ENCODE measurements around the gene PVALEF.

PVALEF gene

DNA sequence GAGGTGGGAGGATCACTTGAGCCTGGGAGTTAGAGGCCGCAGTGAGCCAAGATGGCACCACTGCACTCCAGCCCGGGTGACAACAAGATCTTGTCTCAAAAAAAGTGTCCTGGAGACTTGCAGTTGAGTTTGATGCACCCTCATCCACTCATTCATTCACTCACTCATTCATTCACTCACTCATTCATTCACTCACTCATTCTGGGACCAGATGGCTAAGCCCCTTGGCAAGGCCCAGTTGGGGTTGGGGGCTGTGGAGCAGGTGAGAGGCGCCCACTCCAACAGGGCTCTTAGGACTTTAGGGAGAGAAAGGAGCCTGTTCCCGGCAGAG, 1.9 kb downstream of the PVALEF start:
- DNase-seq (ENCODE audit: low read depth) = no peak
- in situ Hi-C loops (cut with HindIII; ENCODE audit: low sequenced_read_pairs) = no loop called here
- TF ChIP-seq, protein P1, sequence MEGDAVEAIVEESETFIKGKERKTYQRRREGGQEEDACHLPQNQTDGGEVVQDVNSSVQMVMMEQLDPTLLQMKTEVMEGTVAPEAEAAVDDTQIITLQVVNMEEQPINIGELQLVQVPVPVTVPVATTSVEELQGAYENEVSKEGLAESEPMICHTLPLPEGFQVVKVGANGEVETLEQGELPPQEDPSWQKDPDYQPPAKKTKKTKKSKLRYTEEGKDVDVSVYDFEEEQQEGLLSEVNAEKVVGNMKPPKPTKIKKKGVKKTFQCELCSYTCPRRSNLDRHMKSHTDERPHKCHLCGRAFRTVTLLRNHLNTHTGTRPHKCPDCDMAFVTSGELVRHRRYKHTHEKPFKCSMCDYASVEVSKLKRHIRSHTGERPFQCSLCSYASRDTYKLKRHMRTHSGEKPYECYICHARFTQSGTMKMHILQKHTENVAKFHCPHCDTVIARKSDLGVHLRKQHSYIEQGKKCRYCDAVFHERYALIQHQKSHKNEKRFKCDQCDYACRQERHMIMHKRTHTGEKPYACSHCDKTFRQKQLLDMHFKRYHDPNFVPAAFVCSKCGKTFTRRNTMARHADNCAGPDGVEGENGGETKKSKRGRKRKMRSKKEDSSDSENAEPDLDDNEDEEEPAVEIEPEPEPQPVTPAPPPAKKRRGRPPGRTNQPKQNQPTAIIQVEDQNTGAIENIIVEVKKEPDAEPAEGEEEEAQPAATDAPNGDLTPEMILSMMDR (IDR thresholded peaks at IDR 0.05; ENCODE audit: low read depth, low read length, missing control alignments) = no peak
- no peak overlapping the region for H3K4me3 ChIP-seq (ENCODE audit: low read depth, low read length)

DNA sequence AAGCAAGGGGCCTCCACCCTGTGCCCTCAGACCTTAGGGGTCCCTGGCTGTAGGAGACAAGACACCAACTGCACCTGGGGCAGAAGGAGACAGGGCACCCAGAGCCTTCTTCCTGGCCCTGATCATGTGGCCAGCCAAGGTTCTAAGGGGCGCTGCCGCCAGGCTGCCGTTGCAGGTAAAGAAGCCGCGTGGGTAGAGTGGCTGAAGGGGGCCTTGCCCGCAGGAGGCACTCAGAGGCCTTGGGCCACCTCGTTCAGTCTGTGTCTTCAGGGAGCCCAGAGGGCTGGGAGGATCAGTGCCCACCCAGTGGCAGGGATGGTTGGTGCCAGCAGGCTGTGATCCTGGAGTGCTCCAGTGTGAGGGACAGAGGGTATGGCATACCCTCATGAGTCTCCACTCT, 2.3 kb downstream of the PVALEF start:
- TF ChIP-seq, protein P1 (IDR thresholded peaks at IDR 0.05; ENCODE audit: low read depth, low read length, missing control alignments) = no peak
- DNase-seq (ENCODE audit: low read depth) = no peak
- in situ Hi-C loops (cut with HindIII; ENCODE audit: low sequenced_read_pairs) = no loop called here
- H3K4me3 ChIP-seq (ENCODE audit: low read depth, low read length) = no peak overlapping the region

DNA sequence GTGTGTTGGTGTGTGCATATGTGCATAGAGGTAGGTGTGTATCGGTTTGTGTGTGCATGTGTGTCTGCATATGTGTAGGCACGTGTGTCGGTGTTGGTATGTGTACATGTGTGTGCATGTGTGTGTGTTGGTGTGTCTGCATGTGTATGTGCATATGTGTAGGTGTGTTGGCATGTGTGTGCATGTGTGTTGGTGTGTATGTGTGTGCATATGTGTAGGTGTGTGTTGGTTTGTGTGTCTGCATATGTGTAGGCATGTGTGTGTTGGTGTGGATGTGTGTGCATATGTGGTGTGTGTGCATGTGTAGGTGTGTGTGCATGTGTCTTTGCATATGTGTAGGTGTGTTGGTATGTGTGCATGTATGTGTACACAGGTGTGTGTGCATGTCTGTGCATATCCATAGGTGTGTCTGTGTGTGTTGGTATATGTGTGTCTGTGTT, 4.6 kb downstream of the PVALEF start:
- in situ Hi-C loops (cut with HindIII; ENCODE audit: low sequenced_read_pairs) = no loop called here
- DNase-seq (ENCODE audit: low read depth) = no peak
- TF ChIP-seq, protein P1 (IDR thresholded peaks at IDR 0.05; ENCODE audit: low read depth, low read length, missing control alignments) = no peak

DNA sequence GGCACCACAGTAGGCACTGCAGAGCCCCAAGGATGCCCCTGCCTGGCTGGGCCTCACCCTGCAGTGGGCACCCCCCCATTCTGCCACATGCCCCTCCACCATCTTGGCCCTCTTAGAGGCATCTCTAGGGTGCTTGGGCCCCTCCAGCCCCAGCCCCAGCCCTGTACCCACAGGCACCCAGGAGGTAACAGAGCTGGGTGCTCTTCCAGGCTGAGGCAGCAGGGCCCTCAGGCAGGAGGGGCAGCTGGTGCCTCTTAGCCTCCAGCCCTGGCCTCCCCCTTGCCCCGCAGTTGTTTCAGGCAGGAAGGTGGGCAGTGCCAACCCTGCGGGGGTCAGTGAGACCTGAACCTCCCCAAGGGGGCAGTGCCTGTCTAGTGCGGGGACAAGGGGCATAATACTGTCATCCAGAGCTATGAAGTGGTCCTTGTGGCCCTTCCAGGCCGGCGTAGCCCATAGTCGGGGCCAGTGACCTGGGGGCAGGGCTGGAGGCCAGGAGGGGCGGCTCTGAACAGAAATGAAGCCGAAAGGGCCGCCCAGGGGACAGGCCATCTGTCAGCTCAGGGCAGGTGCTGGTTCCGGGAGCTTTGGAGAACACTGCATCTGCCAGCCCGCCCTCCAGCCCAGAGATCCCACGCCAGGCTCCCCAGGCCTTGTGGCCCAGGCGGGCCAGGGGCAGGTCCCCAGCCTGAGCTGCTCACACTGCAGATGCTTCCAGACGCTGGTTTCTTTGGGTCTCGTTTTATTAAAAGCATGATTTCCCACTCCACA, 5.6 kb downstream of the PVALEF start:
- H3K4me3 ChIP-seq (ENCODE audit: low read depth, low read length) = no peak overlapping the region
- in situ Hi-C loops (cut with HindIII; ENCODE audit: low sequenced_read_pairs) = no loop called here
- TF ChIP-seq, protein P1 (IDR thresholded peaks at IDR 0.05; ENCODE audit: low read depth, low read length, missing control alignments) = no peak
- DNase-seq (ENCODE audit: low read depth) = no peak

More for the DNA sequence above, 4.6 kb downstream of the PVALEF start:
- H3K4me3 ChIP-seq (ENCODE audit: low read depth, low read length) = no peak overlapping the region

DNA sequence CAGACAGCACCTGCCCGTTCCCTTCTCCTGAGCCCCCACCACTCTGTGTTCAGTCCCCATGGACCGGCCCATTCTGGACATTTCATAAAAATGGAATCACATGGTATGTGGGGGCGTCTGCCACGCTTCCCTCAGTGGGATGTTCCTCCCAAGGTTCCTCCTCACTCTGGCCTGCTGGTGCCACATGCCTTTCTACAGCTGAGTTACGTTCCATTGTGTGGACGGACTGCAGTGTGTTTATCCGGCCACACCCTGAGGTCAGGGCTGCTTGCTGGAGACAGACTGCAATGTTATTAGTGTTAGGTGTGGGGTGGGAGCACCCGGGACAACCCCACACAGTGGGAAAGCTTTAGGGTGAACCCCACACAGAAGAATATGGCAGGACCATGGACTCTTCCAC, 6.6 kb downstream of the PVALEF start:
- no peak overlapping the region for H3K4me3 ChIP-seq (ENCODE audit: low read depth, low read length)
- no peak for DNase-seq (ENCODE audit: low read depth)
- TF ChIP-seq, protein P1 (IDR thresholded peaks at IDR 0.05; ENCODE audit: low read depth, low read length, missing control alignments) = no peak
- in situ Hi-C loops (cut with HindIII; ENCODE audit: low sequenced_read_pairs) = no loop called here

DNA sequence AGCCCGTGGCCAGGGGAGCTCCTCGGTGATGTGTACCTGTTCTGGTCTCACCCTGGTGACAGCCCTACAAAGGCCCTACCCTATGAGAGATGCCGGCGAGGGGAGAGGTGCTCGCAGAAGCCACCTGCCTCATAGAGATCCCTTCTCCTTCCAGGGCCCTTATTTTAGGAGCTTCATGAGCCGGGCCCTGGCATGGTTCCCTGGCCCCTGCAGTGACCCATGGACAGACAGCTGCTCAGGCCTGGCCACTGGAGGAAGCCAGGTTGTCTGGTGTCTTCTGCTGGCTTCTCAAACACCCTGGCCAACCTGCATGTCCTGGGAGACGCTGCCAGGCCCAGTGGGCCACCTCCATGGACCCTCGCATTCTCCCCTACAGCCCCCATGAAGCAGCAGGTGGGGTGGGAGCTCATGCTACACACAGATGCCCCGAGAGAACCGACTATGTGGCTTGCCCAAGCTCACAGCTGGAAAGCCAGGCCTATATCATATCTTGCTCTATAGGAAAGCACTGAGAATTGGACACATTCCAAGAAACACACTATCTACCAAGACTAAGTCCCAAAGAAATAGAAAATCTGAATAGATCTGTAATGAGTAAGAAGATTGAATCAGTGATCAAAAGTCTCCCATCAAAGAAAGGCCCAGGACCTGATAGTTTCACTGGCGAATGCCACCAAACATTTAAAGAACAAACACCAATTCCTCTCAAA, 7.9 kb downstream of the PVALEF start:
- TF ChIP-seq, protein P1 (IDR thresholded peaks at IDR 0.05; ENCODE audit: low read depth, low read length, missing control alignments) = no peak
- in situ Hi-C loops (cut with HindIII; ENCODE audit: low sequenced_read_pairs) = no loop called here
- no peak overlapping the region for H3K4me3 ChIP-seq (ENCODE audit: low read depth, low read length)
- DNase-seq (ENCODE audit: low read depth) = no peak

Data from astrocyte of the cerebellum (primary cell).